ENCODE measurements around the gene SLC38A8.

SLC38A8 gene

GRCh38 chr16:83996481-83997252 lies 45.9 kb downstream of the SLC38A8 start:
- DNase-seq (ENCODE audit: low read depth), result no peak

- no peak for DNase-seq (ENCODE audit: low read depth)
These were observed 46.8 kb downstream of the SLC38A8 start for GRCh38 chr16:83995754-83996153.

GRCh38 chr16:83994703-83995102 lies 47.9 kb downstream of the SLC38A8 start:
- DNase-seq (ENCODE audit: low read depth), result no peak

GRCh38 chr16:83994087-83994486 lies 48.5 kb downstream of the SLC38A8 start:
- DNase-seq (ENCODE audit: low read depth), result no peak

- no peak for DNase-seq (ENCODE audit: low read depth)
These were observed 50.0 kb downstream of the SLC38A8 start for GRCh38 chr16:83992624-83993023.

- DNase-seq (ENCODE audit: low read depth), result no peak
These were observed 52.1 kb downstream of the SLC38A8 start for GRCh38 chr16:83990492-83990891.

GRCh38 chr16:83989300-83989699 lies 53.3 kb downstream of the SLC38A8 start:
- no peak for DNase-seq (ENCODE audit: low read depth)

- DNase-seq (ENCODE audit: low read depth), result no peak
These were observed 59.1 kb downstream of the SLC38A8 start for GRCh38 chr16:83983491-83983890.

GRCh38 chr16:83981799-83982198 lies 60.8 kb downstream of the SLC38A8 start:
- DNase-seq (ENCODE audit: low read depth), result no peak

GRCh38 chr16:83980794-83981193 lies 61.8 kb downstream of the SLC38A8 start:
- no peak for DNase-seq (ENCODE audit: low read depth)

- DNase-seq (ENCODE audit: low read depth), result no peak
These were observed 63.2 kb downstream of the SLC38A8 start for GRCh38 chr16:83979441-83979840.

GRCh38 chr16:83978401-83978904 lies 64.1 kb downstream of the SLC38A8 start:
- no peak for DNase-seq (ENCODE audit: low read depth)

- no peak for DNase-seq (ENCODE audit: low read depth)
These were observed 65.4 kb downstream of the SLC38A8 start for GRCh38 chr16:83977056-83977815.

- no peak for DNase-seq (ENCODE audit: low read depth)
These were observed 66.9 kb downstream of the SLC38A8 start for GRCh38 chr16:83975590-83976260.

- no peak for DNase-seq (ENCODE audit: low read depth)
These were observed 68.1 kb downstream of the SLC38A8 start for GRCh38 chr16:83974475-83974874.

- no peak for DNase-seq (ENCODE audit: low read depth)
These were observed 68.8 kb downstream of the SLC38A8 start for GRCh38 chr16:83973581-83974385.

GRCh38 chr16:83973077-83973476 lies 69.5 kb downstream of the SLC38A8 start:
- DNase-seq (ENCODE audit: low read depth), result no peak

- no peak for DNase-seq (ENCODE audit: low read depth)
These were observed 70.2 kb downstream of the SLC38A8 start for GRCh38 chr16:83972256-83973008.

- DNase-seq (ENCODE audit: low read depth), result no peak
These were observed 71.1 kb downstream of the SLC38A8 start for GRCh38 chr16:83971165-83972130.

GRCh38 chr16:83970430-83970815 lies 72.2 kb downstream of the SLC38A8 start:
- DNase-seq (ENCODE audit: low read depth), result no peak
